Colonic mucosa (tissue), 4 donors: ENCODE results near the gene LYPD6B. TPM values are rescaled to one million over a fixed set of nuclear protein-coding genes. Genes with fewer than 3 reads are reported as not detected.

Experiments used
- DNase-seq: peaks from one replicate; pipeline ENCODE4 v3.0.0-alpha.2; 2020
- H3K27ac ChIP-seq: fragments of 200-600 bp; one replicate; pipeline ENCODE4 v1.8.0; 2021
- H3K27me3 ChIP-seq: fragments of 200-600 bp; one replicate; pipeline ENCODE4 v1.8.0; 2021
- H3K36me3 ChIP-seq: fragments of 200-600 bp; one replicate; pipeline ENCODE4 v1.8.0; 2021
- H3K4me1 ChIP-seq: fragments of 200-600 bp; one replicate; pipeline ENCODE4 v1.8.0; 2021; ENCODE audit warnings: mild to moderate bottlenecking
- H3K4me3 ChIP-seq: fragments of 200-600 bp; one replicate; pipeline ENCODE4 v1.8.0; 2021
- H3K9ac ChIP-seq, 2 donors: one replicate each; pipeline ENCODE4 v1.7.0; 2013; ENCODE audit warnings: control low read depth in 2 of 2, low read depth in 2 of 2, low read length in 2 of 2
- H3K9me3 ChIP-seq: fragments of 200-600 bp; one replicate; pipeline ENCODE4 v1.8.0; 2021
- intact Hi-C: fragments of 100-400 bp; cut with DNase I; formaldehyde crosslinking; loops from one replicate; pipeline ENCODE4 v1.14.1; 2022
- total RNA-seq, 2 donors: library from RNA; stranded (reverse); fragmentation: NEBNext Ultra II Directional in 1 of 2; extraction: Animal tissue kit (Norgen Biotek cat#: 25700) in 1 of 2; gene quantifications; one replicate each; pipeline ENCODE4 v1.2.1, GENCODE V29; 2021
- TF ChIP-seq, protein P1 (sequence below): fragments of 200-600 bp; IDR thresholded peaks from one replicate; pipeline ENCODE4 v1.8.0; 2022; ENCODE audit warnings: antibody characterized with exemption, mild to moderate bottlenecking
- donor health status: healthy.
- donor health status: DM: no; HTN: no; CAD: no.
- donor health status: DM: no; HTN: no; CAD: no.

The LYPD6B gene
- total RNA-seq, 2 donors from 2014 or later = 2.6 to 3.4 TPM

DNA sequence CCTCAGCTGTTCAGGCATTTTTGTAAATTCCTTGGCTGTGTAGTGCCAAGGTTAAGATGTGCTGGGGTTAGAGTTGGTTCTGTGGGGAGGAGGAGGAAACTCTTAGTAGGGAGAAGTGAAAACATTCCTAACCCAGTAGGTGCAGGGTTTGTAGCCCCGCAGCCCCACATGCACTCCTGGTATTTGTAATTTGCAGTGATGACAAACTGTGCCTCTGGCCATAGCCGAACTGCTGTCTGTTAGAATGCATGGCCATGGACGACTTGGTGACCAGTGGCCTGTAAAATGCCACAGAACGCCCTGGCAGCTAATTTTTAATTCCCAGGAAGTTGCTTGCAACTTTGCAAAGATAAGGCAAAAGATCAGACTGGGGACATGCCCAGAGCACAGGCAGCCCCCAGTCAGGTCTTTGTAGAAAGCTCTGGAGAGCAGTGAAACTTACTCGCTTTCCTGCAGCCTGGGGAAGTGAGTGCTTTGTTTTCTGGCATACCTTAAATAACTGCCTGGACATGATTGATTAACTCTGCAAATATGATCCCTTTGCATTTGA lies 38.4 kb downstream of the LYPD6B start:
- TF ChIP-seq, protein P1, sequence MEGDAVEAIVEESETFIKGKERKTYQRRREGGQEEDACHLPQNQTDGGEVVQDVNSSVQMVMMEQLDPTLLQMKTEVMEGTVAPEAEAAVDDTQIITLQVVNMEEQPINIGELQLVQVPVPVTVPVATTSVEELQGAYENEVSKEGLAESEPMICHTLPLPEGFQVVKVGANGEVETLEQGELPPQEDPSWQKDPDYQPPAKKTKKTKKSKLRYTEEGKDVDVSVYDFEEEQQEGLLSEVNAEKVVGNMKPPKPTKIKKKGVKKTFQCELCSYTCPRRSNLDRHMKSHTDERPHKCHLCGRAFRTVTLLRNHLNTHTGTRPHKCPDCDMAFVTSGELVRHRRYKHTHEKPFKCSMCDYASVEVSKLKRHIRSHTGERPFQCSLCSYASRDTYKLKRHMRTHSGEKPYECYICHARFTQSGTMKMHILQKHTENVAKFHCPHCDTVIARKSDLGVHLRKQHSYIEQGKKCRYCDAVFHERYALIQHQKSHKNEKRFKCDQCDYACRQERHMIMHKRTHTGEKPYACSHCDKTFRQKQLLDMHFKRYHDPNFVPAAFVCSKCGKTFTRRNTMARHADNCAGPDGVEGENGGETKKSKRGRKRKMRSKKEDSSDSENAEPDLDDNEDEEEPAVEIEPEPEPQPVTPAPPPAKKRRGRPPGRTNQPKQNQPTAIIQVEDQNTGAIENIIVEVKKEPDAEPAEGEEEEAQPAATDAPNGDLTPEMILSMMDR = no peak
- DNase-seq = no peak
- H3K27ac ChIP-seq = no peak overlapping the region
- H3K9me3 ChIP-seq = no peaks in the 10 kb centered on the region
- no peaks in the 10 kb centered on the region for H3K4me1 ChIP-seq
- intact Hi-C loops = no loop called here
- H3K9ac ChIP-seq = no peak overlapping the region
- H3K27me3 ChIP-seq = no peaks in the 10 kb centered on the region
- no peaks in the 10 kb centered on the region for H3K36me3 ChIP-seq
- no peak overlapping the region for H3K4me3 ChIP-seq

DNA sequence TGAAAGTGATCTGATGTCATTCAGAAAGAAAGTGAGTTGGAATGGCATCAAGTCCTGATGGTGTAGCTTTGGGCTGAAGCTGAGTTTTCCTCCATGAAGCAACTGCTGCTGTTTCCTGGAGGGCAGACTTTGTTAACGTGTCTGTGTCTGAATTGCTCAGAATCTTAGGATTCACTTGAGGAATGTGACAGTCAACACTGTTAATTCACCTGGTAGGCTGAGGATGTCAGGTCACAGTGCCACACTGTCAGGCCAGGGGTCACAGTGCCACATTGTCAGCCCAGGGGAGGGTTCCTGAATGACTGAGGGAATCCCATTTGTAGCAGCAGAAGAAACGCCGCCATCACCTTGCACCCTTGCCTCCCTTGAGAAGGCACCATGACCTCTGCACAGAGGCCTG lies 39.4 kb downstream of the LYPD6B start:
- no peak overlapping the region for H3K4me3 ChIP-seq
- no peaks in the 10 kb centered on the region for H3K9me3 ChIP-seq
- TF ChIP-seq, protein P1 = no peak
- no peak overlapping the region for H3K9ac ChIP-seq
- no peak overlapping the region for H3K27ac ChIP-seq
- H3K4me1 ChIP-seq = no peaks in the 10 kb centered on the region
- H3K27me3 ChIP-seq = no peaks in the 10 kb centered on the region
- H3K36me3 ChIP-seq = no peaks in the 10 kb centered on the region
- no peak for DNase-seq
- intact Hi-C loops = no loop called here

DNA sequence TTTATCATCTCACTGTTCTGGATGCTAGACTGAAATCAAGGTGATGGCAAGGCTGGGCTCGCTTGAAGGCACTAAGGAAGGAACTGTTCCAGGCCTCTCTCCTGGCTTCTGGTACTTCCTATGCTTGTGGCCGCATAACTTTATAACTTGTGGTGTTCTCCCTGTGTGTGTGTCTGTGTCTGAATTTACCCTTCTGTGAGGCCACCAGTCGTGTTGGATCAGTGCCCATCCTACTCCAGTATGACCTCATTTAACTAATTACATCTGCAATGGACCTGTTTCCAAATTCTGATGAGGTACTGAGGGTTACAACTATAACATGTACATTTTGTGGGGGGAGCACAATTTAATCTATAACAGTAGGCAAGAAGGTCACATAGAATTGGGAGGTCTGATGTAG lies 41.6 kb downstream of the LYPD6B start:
- no peaks in the 10 kb centered on the region for H3K9me3 ChIP-seq
- H3K27ac ChIP-seq = no peak overlapping the region
- H3K9ac ChIP-seq = no peak overlapping the region
- H3K27me3 ChIP-seq = no peaks in the 10 kb centered on the region
- no peaks in the 10 kb centered on the region for H3K4me1 ChIP-seq
- no peak for DNase-seq
- no peak overlapping the region for H3K4me3 ChIP-seq
- intact Hi-C loops = no loop called here
- H3K36me3 ChIP-seq = no peaks in the 10 kb centered on the region
- TF ChIP-seq, protein P1 = no peak

DNA sequence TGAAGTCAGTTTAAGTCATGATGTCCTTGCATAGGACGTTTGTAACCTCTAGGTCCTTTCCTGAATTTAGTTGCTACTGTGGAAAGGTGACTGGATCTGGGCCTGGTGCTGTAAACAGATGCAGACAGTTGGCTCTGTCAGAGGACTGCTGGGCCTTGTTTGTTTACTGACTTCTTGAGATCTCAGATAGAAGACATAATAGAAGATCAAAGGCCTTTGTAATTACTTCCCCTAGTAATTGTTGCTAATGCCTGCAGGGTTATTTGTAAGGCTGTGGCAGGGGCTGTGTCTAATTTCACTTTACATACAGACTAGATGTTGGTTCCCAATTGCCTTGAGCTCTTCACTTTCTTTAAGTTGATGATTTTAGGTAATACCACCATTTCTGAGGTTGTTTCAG lies 42.5 kb downstream of the LYPD6B start:
- H3K9me3 ChIP-seq = no peaks in the 10 kb centered on the region
- no peaks in the 10 kb centered on the region for H3K27me3 ChIP-seq
- intact Hi-C loops = no loop called here
- no peak overlapping the region for H3K27ac ChIP-seq
- no peaks in the 10 kb centered on the region for H3K4me1 ChIP-seq
- no peak overlapping the region for H3K4me3 ChIP-seq
- no peak overlapping the region for H3K9ac ChIP-seq
- no peaks in the 10 kb centered on the region for H3K36me3 ChIP-seq
- DNase-seq = no peak
- TF ChIP-seq, protein P1 = no peak

DNA sequence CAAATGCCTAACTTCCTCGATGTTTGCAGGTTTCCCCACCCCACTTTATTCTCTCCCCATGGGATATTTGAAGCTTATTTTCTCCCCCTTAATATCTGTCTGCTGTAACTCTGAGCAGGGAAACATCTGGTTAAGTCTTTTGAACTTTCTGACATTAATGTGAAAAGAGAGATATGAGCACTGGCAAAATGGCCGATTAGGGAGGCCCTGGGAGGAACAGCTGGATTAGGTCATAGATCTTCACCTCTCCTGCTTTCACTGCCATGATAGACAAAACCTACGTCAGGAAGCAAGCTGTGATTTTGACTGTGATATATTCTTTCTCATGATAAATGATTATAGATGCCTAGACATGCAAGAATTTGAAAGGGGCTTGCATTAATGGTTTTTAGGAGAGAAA lies 43.6 kb downstream of the LYPD6B start:
- H3K9ac ChIP-seq = no peak overlapping the region
- H3K36me3 ChIP-seq = no peaks in the 10 kb centered on the region
- H3K4me1 ChIP-seq = no peaks in the 10 kb centered on the region
- TF ChIP-seq, protein P1 = no peak
- DNase-seq = no peak
- no peaks in the 10 kb centered on the region for H3K27me3 ChIP-seq
- no peaks in the 10 kb centered on the region for H3K9me3 ChIP-seq
- no peak overlapping the region for H3K4me3 ChIP-seq
- intact Hi-C loops = no loop called here
- no peak overlapping the region for H3K27ac ChIP-seq
